HepG2 (cell line): ENCODE results near the gene KIF2C. TPM values are rescaled to one million over a fixed set of nuclear protein-coding genes. Genes with fewer than 3 reads are reported as not detected.

Experiments used
- ATF1 ChIP-seq: IDR thresholded peaks from 2 replicates; pipeline ENCODE4 v1.6.1; 2016; ENCODE audit warnings: mild to moderate bottlenecking, control low read depth
- CAMTA2 ChIP-seq: sonication (generic); formaldehyde crosslinking; IDR thresholded peaks from 2 replicates; pipeline ENCODE4 v1.4.0; 2020; ENCODE audit warnings: mild to moderate bottlenecking, missing genetic modification reagents, borderline replicate concordance
- CBX1 ChIP-seq: IDR thresholded peaks from one replicate; pipeline ENCODE4 v1.6.1; 2016; ENCODE audit warnings: antibody characterized with exemption, low read depth
- HMG20A ChIP-seq: IDR thresholded peaks from 2 replicates; pipeline ENCODE4 v1.6.1; 2016; ENCODE audit warnings: borderline replicate concordance
- ISX ChIP-seq: sonication (generic); formaldehyde crosslinking; conservative IDR thresholded peaks from 2 replicates; pipeline ENCODE4 v1.5.0; 2020; ENCODE audit warnings: missing genetic modification reagents
- JDP2 ChIP-seq: sonication (generic); formaldehyde crosslinking; IDR thresholded peaks from 2 replicates; pipeline ENCODE4 v1.8.1; 2022; ENCODE audit warnings: missing genetic modification reagents, borderline replicate concordance
- KDM3A ChIP-seq: IDR thresholded peaks from 2 replicates; pipeline ENCODE4 v1.6.1; 2018; ENCODE audit warnings: low read depth, missing compliant biosample characterization
- MYNN ChIP-seq: sonication (generic); formaldehyde crosslinking; IDR thresholded peaks from 2 replicates; pipeline ENCODE4 v1.4.0; 2020; ENCODE audit warnings: mild to moderate bottlenecking, low read depth, missing genetic modification reagents
- NCOA2 ChIP-seq: sonication (generic); formaldehyde crosslinking; IDR thresholded peaks from 2 replicates; pipeline ENCODE4 v1.8.0; 2022; ENCODE audit warnings: inconsistent platforms
- NFYC ChIP-seq: IDR thresholded peaks from 2 replicates; pipeline ENCODE4 v1.6.1; 2016; ENCODE audit warnings: missing genetic modification reagents, missing compliant biosample characterization
- PAF1 ChIP-seq: IDR thresholded peaks from 2 replicates; pipeline ENCODE4 v1.6.1; 2016; ENCODE audit warnings: missing genetic modification reagents, missing compliant biosample characterization
- ZNF234 ChIP-seq: sonication (generic); formaldehyde crosslinking; conservative IDR thresholded peaks from 2 replicates; pipeline ENCODE4 v1.5.1; 2020; ENCODE audit warnings: mild to moderate bottlenecking, missing genetic modification reagents
- ZNF614 ChIP-seq: IDR thresholded peaks from 2 replicates; pipeline ENCODE4 v1.6.1; 2018; ENCODE audit warnings: missing biosample characterization, missing genetic modification reagents, inconsistent platforms, borderline replicate concordance
- polyA plus RNA-seq, 8 experiments: library from polyadenylated mRNA; depleted of rRNA in 3 of 8; stranded (reverse) in 7 of 8; unstranded in 1 of 8; fragments of >200 nt; fragmentation: Illumina TruSeq in 4 of 8; extraction: Trizol in 4 of 8; gene quantifications; 2 replicates each; pipeline versions ENCODE4 v1.2.1 to v1.2.3, GENCODE V29; 2011 to 2016; ENCODE audit warnings: low read depth in 4 of 8, missing spikeins in 1 of 8, mixed read lengths in 1 of 8; ENCODE audit not compliant: insufficient read depth in 1 of 8
- total RNA-seq, 5 experiments: library from RNA; depleted of rRNA; stranded (reverse); fragments of >200 nt; fragmentation: Illumina TruSeq; extraction: Trizol; gene quantifications; 2 replicates each; pipeline ENCODE4 v1.2.3, GENCODE V29; 2016; ENCODE audit warnings: low read depth in 1 of 5
- TF ChIP-seq, protein P1 (sequence below): IDR thresholded peaks from 2 replicates; pipeline ENCODE4 v1.6.1; 2016; ENCODE audit warnings: low read depth, missing genetic modification reagents, missing compliant biosample characterization
- TF ChIP-seq, protein P2 (sequence below): sonication (generic); formaldehyde crosslinking; IDR thresholded peaks from 2 replicates; pipeline ENCODE4 v1.4.0; 2020; ENCODE audit warnings: missing genetic modification reagents, borderline replicate concordance
- TF ChIP-seq, protein P3 (sequence below), 2 experiments: sonication (generic) in 1 of 2; formaldehyde crosslinking in 1 of 2; IDR thresholded peaks; 2 replicates each; pipeline versions ENCODE4 v1.4.0 to v1.6.1; 2018 to 2020; ENCODE audit warnings: missing genetic modification reagents in 2 of 2, borderline replicate concordance in 1 of 2, low read depth in 1 of 2, mild to moderate bottlenecking in 1 of 2, missing biosample characterization in 1 of 2
- TF ChIP-seq, protein P4 (sequence below), 2 experiments: sonication (generic) in 1 of 2; formaldehyde crosslinking in 1 of 2; IDR thresholded peaks; 2 replicates each; pipeline versions ENCODE4 v1.5.1 to v1.6.1; 2011 to 2020; ENCODE audit warnings: borderline replicate concordance in 1 of 2, low read depth in 1 of 2, low read length in 1 of 2, mild to moderate bottlenecking in 1 of 2, missing genetic modification reagents in 1 of 2, moderate library complexity in 1 of 2

KIF2C gene
- total and polyA plus RNA-seq, 2 of the 13 experiments (the other 11 are each of a cell fraction or from before 2014, with no cell fraction given), result 29.7 to 53.7 TPM

DNA sequence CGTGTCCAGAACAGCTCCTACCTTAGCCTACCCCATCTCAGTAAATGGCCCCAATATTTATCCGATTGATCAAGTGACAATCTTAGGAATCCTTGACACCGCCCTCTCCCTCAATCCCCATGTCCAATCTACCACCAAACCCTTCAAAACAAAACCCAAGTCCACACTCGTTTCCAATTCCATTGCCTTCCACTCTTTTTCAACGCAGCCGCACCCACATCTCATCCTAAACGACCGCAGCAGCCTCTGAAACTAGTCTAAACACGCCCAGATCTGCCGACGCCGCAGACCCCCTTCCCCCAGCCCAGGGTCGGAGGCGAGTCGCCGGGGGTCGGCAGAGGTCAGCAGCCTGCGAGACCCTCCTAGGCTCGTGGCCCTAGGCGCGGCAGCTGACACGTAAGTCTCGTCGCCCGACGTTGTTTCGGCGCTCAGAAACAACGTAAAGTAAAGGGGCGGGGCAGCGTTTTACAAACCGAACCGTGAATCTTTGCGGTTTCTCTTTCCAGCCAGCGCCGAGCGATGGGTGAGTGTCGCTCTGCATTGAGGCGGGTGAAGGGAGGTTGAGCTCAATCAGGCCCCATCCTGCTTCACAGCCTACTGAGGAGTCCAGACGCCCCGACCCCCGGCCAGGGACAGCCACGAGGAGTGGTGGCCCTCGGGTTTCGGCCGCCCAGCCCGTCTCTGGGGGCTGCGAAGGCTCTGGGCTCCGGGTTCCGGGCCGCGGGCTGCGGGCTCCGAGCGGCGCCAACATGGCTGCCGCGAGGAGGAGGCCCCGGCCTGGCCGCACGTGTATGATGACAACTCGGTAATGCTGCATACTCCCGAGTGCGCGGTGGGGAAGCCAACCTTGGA lies 35.7 kb downstream of the KIF2C start, which contains the start of gene RPS8 (continued):
- TF ChIP-seq, protein P1, sequence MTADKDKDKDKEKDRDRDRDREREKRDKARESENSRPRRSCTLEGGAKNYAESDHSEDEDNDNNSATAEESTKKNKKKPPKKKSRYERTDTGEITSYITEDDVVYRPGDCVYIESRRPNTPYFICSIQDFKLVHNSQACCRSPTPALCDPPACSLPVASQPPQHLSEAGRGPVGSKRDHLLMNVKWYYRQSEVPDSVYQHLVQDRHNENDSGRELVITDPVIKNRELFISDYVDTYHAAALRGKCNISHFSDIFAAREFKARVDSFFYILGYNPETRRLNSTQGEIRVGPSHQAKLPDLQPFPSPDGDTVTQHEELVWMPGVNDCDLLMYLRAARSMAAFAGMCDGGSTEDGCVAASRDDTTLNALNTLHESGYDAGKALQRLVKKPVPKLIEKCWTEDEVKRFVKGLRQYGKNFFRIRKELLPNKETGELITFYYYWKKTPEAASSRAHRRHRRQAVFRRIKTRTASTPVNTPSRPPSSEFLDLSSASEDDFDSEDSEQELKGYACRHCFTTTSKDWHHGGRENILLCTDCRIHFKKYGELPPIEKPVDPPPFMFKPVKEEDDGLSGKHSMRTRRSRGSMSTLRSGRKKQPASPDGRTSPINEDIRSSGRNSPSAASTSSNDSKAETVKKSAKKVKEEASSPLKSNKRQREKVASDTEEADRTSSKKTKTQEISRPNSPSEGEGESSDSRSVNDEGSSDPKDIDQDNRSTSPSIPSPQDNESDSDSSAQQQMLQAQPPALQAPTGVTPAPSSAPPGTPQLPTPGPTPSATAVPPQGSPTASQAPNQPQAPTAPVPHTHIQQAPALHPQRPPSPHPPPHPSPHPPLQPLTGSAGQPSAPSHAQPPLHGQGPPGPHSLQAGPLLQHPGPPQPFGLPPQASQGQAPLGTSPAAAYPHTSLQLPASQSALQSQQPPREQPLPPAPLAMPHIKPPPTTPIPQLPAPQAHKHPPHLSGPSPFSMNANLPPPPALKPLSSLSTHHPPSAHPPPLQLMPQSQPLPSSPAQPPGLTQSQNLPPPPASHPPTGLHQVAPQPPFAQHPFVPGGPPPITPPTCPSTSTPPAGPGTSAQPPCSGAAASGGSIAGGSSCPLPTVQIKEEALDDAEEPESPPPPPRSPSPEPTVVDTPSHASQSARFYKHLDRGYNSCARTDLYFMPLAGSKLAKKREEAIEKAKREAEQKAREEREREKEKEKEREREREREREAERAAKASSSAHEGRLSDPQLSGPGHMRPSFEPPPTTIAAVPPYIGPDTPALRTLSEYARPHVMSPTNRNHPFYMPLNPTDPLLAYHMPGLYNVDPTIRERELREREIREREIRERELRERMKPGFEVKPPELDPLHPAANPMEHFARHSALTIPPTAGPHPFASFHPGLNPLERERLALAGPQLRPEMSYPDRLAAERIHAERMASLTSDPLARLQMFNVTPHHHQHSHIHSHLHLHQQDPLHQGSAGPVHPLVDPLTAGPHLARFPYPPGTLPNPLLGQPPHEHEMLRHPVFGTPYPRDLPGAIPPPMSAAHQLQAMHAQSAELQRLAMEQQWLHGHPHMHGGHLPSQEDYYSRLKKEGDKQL (CRISPR knock-in tag), result no peak
- peak; percentile 96 for TF ChIP-seq ISX (CRISPR knock-in tag)
- peak; percentile 88 for TF ChIP-seq ZNF234
- TF ChIP-seq, protein P2, sequence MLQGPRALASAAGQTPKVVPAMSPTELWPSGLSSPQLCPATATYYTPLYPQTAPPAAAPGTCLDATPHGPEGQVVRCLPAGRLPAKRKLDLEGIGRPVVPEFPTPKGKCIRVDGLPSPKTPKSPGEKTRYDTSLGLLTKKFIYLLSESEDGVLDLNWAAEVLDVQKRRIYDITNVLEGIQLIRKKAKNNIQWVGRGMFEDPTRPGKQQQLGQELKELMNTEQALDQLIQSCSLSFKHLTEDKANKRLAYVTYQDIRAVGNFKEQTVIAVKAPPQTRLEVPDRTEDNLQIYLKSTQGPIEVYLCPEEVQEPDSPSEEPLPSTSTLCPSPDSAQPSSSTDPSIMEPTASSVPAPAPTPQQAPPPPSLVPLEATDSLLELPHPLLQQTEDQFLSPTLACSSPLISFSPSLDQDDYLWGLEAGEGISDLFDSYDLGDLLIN, result peak; percentile 82; the same call in 1 of the 2 replicates
- TF ChIP-seq, protein P3, sequence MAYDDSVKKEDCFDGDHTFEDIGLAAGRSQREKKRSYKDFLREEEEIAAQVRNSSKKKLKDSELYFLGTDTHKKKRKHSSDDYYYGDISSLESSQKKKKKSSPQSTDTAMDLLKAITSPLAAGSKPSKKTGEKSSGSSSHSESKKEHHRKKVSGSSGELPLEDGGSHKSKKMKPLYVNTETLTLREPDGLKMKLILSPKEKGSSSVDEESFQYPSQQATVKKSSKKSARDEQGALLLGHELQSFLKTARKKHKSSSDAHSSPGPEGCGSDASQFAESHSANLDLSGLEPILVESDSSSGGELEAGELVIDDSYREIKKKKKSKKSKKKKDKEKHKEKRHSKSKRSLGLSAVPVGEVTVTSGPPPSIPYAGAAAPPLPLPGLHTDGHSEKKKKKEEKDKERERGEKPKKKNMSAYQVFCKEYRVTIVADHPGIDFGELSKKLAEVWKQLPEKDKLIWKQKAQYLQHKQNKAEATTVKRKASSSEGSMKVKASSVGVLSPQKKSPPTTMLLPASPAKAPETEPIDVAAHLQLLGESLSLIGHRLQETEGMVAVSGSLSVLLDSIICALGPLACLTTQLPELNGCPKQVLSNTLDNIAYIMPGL (CRISPR knock-in tag; IDR thresholded peaks at IDR 0.05; ENCODE audit: borderline replicate concordance in 1 of 2, low read depth in 1 of 2), result peak; percentile 60 to 93; a peak in 3 of 4 replicates
- TF ChIP-seq HMG20A, result no peak
- TF ChIP-seq ZNF614 (CRISPR knock-in tag), result no peak; the same call in 1 of the 2 replicates
- peak; percentile 58 for TF ChIP-seq NCOA2 (CRISPR knock-in tag)
- TF ChIP-seq ATF1 (CRISPR knock-in tag), result peak; percentile 99
- no peak for TF ChIP-seq JDP2 (CRISPR knock-in tag)
- peak; percentile 41; the same call in 1 of the 2 replicates for TF ChIP-seq KDM3A
- TF ChIP-seq MYNN (CRISPR knock-in tag), result no peak
- TF ChIP-seq CAMTA2 (CRISPR knock-in tag), result no peak
- peak; percentile 67 for TF ChIP-seq CBX1
- no peak for TF ChIP-seq PAF1 (CRISPR knock-in tag)
- TF ChIP-seq, protein P4, sequence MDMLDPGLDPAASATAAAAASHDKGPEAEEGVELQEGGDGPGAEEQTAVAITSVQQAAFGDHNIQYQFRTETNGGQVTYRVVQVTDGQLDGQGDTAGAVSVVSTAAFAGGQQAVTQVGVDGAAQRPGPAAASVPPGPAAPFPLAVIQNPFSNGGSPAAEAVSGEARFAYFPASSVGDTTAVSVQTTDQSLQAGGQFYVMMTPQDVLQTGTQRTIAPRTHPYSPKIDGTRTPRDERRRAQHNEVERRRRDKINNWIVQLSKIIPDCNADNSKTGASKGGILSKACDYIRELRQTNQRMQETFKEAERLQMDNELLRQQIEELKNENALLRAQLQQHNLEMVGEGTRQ (IDR thresholded peaks at IDR 0.05; ENCODE audit: low read depth, low read length), result no peak
- TF ChIP-seq, protein P4 (CRISPR knock-in tag; IDR thresholded peaks at IDR 0.05; ENCODE audit: borderline replicate concordance), result 0 out of 2 replicates have a peak, but pooled peaks have one; percentile 15
- TF ChIP-seq NFYC (CRISPR knock-in tag), result peak; percentile 57; the same call in 1 of the 2 replicates
